BLaER1 (cell line): ENCODE results near the gene IL17RE.

Source experiments
- H3K27ac ChIP-seq: shearing (Covaris generic); formaldehyde crosslinking; 2 replicates; pipeline ENCODE4 v1.8.1; 2022
- H3K27me3 ChIP-seq: shearing (Covaris generic); formaldehyde crosslinking; 2 replicates; pipeline ENCODE4 v1.8.1; 2022
- H3K36me3 ChIP-seq: shearing (Covaris generic); formaldehyde crosslinking; 2 replicates; pipeline ENCODE4 v1.8.1; 2022
- H3K4me1 ChIP-seq: shearing (Covaris generic); formaldehyde crosslinking; 2 replicates; pipeline ENCODE4 v1.8.1; 2022
- H3K4me2 ChIP-seq: shearing (Covaris generic); formaldehyde crosslinking; 2 replicates; pipeline ENCODE4 v1.8.1; 2022
- H3K4me3 ChIP-seq: shearing (Covaris generic); formaldehyde crosslinking; 2 replicates; pipeline ENCODE4 v1.8.1; 2022
- H3K9ac ChIP-seq: shearing (Covaris generic); formaldehyde crosslinking; 2 replicates; pipeline ENCODE4 v1.8.1; 2022
- H3K9me3 ChIP-seq: shearing (Covaris generic); formaldehyde crosslinking; 2 replicates; pipeline ENCODE4 v1.8.1; 2022
- H4K20me1 ChIP-seq: shearing (Covaris generic); formaldehyde crosslinking; 2 replicates; pipeline ENCODE4 v1.8.1; 2022
- Cebpa-rat ChIP-seq: shearing (Covaris generic); IDR thresholded peaks from 2 replicates; pipeline ENCODE4 v1.8.1; 2022

IL17RE gene

DNA sequence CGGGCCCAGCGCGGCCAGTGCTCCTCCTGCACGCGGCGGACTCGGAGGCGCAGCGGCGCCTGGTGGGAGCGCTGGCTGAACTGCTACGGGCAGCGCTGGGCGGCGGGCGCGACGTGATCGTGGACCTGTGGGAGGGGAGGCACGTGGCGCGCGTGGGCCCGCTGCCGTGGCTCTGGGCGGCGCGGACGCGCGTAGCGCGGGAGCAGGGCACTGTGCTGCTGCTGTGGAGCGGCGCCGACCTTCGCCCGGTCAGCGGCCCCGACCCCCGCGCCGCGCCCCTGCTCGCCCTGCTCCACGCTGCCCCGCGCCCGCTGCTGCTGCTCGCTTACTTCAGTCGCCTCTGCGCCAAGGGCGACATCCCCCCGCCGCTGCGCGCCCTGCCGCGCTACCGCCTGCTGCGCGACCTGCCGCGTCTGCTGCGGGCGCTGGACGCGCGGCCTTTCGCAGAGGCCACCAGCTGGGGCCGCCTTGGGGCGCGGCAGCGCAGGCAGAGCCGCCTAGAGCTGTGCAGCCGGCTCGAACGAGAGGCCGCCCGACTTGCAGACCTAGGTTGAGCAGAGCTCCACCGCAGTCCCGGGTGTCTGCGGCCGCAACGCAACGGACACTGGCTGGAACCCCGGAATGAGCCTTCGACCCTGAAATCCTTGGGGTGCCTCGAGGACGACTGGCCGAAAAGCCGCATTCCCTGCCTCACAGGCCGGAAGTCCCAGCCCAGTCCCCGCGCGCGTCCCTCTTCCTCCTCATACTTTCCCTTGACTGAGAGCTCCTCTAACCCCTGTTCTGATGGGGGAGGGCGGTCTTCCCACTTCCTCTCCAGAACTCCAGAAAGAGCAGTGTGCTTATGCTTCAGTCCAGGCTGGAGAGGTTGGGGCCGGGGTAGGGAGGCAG, 12.8 kb downstream of the IL17RE start:
- H3K4me3 ChIP-seq = peak overlapping the region; percentile 74
- no peaks in the 10 kb centered on the region for H4K20me1 ChIP-seq
- peak overlapping the region; percentile 75 for H3K27ac ChIP-seq
- TF ChIP-seq Cebpa-rat = no peak
- peak overlapping the region; percentile 100 for H3K4me2 ChIP-seq
- peaks cover 19% of the 10 kb centered on the region for H3K27me3 ChIP-seq
- H3K9me3 ChIP-seq = no peaks in the 10 kb centered on the region
- H3K9ac ChIP-seq = peak overlapping the region; percentile 73
- H3K36me3 ChIP-seq = no peaks in the 10 kb centered on the region
- peaks cover 43% of the 10 kb centered on the region for H3K4me1 ChIP-seq

DNA sequence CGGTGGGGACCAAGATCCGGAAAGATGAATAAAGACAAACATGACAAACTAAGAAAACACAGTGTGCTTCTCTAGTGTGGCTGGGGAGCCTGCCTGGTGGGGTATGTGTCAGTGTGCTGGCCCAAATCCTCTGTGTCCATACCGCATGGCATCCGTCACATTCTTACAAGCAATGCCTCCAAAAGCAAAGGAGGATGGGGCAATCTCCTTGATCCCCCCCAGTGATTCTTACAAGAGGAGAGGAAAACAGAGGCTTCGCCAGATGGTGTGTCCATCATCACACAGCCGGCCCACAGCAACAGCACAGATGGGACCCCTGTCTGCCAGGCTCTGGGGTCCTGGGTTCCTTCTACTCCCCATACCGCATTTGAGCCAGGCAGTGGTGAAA, 13.7 kb downstream of the IL17RE start:
- H3K36me3 ChIP-seq = no peaks in the 10 kb centered on the region
- H3K4me2 ChIP-seq = peak overlapping the region; percentile 100
- peak overlapping the region; percentile 57; the same call in 1 of the 2 replicates for H3K27ac ChIP-seq
- no peak for TF ChIP-seq Cebpa-rat
- no peaks in the 10 kb centered on the region for H4K20me1 ChIP-seq
- peak overlapping the region; percentile 55 for H3K4me3 ChIP-seq
- H3K27me3 ChIP-seq = peaks cover 19% of the 10 kb centered on the region
- H3K9ac ChIP-seq = peak overlapping the region; percentile 65
- H3K9me3 ChIP-seq = no peaks in the 10 kb centered on the region
- peaks cover 43% of the 10 kb centered on the region for H3K4me1 ChIP-seq

DNA sequence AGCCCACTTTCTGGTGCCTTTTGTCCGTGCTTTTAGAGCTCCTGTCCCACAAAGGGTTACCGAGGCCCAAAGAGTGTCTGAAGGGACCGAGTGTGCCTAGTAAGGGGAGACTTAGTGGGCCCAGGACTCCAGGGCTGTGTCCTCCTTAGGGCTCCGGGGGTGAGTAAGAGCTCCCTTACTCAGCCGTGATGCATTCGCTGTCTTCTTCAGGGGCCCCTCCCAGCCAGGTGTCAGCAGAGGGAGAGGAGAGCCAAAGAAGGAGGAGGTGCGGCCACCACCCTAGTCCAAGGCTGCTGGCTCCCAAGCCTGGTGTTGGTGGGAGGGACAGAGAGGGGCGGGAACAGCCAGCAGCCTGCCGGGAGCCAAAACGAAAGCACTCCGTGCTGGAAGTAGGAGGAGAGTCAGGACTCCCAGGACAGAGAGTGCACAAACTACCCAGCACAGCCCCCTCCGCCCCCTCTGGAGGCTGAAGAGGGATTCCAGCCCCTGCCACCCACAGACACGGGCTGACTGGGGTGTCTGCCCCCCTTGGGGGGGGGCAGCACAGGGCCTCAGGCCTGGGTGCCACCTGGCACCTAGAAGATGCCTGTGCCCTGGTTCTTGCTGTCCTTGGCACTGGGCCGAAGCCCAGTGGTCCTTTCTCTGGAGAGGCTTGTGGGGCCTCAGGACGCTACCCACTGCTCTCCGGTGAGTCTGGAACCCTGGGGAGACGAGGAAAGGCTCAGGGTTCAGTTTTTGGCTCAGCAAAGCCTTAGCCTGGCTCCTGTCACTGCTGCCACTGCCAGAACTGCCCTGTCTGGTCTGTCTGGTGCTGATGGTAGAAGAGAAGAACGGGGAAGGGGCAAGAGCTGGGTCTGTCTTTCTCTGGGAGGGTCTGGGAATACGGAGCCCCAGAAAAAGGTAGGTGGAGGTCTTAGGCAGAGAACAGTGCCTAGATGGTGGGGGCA, 14.4 kb downstream of the IL17RE start, which contains the start of gene IL17RC:
Gene IL17RC, plus strand, starts transcription at position 365 of the 947 bp plus-strand sequence. Its CDS starts 218 bp downstream, at position 583.
- Histone ChIP-seq H3K36me3 (no peaks in the 10 kb centered on the region), H3K4me3 (peak within 1 kb of the TSS; percentile 74), H3K4me1 (peaks cover 43% of the 10 kb centered on the region), H3K27ac (peak within 1 kb of the TSS; percentile 75), H3K4me2 (peak within 1 kb of the TSS; percentile 100), H3K9ac (peak within 1 kb of the TSS; percentile 73), H3K27me3 (peaks cover 19% of the 10 kb centered on the region), H4K20me1 (no peaks in the 10 kb centered on the region), H3K9me3 (no peaks in the 10 kb centered on the region)
- no peak for TF ChIP-seq Cebpa-rat

DNA sequence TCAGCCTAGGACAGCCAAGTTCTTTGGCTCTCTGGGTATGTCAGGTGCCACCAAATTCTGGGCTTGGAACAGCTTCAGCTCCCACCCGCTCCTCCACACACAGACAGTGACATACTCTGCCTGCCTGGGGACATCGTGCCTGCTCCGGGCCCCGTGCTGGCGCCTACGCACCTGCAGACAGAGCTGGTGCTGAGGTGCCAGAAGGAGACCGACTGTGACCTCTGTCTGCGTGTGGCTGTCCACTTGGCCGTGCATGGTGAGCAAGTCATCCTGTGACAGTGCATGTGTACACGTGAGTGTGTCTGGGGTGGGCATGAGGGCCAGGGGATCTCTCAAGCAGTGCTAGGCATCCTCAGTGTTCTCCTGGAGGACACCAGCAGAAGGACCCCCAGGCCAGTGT, 15.2 kb downstream of the IL17RE start:
- H3K4me1 ChIP-seq = peaks cover 43% of the 10 kb centered on the region
- H3K4me2 ChIP-seq = peak overlapping the region; percentile 100; the same call in 1 of the 2 replicates
- no peaks in the 10 kb centered on the region for H3K36me3 ChIP-seq
- H3K9me3 ChIP-seq = no peaks in the 10 kb centered on the region
- no peak overlapping the region for H3K9ac ChIP-seq
- H3K4me3 ChIP-seq = no peak overlapping the region
- H3K27me3 ChIP-seq = peaks cover 19% of the 10 kb centered on the region
- peak overlapping the region; percentile 57; the same call in 1 of the 2 replicates for H3K27ac ChIP-seq
- H4K20me1 ChIP-seq = no peaks in the 10 kb centered on the region
- no peak for TF ChIP-seq Cebpa-rat

DNA sequence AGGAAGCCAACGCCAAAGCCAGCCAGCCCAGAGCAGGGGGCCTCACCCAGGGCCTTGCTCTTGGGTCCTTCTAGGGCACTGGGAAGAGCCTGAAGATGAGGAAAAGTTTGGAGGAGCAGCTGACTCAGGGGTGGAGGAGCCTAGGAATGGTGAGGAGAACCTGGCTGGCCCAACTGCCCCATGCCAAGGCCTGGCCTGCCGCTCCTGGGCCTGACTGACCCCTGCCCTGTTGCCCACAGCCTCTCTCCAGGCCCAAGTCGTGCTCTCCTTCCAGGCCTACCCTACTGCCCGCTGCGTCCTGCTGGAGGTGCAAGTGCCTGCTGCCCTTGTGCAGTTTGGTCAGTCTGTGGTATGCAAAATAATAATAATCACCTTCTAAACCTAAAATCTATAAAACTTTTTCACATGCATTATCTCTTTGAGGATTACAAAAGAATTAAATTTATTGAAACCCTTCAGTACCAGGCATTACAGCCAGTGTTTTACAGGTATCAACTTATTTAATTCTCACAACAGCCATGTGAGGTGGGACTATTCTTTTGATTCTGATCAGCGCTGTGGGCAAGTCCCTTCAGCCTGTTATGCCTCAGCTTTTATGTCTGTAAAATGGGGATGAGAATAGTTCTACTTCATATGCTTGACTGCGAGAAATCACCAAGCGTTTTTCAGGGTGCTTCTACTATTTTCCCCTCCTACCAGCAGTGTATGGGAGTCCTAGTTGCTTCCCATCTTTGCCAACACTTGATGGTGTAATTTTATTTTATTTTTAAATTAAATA, 15.8 kb downstream of the IL17RE start:
- Histone ChIP-seq H3K4me2 (no peak overlapping the region), H3K27me3 (peaks cover 19% of the 10 kb centered on the region), H3K9ac (no peak overlapping the region), H3K4me3 (no peak overlapping the region), H4K20me1 (no peaks in the 10 kb centered on the region), H3K36me3 (no peaks in the 10 kb centered on the region), H3K4me1 (peaks cover 42% of the 10 kb centered on the region), H3K9me3 (no peaks in the 10 kb centered on the region), H3K27ac (no peak overlapping the region)
- TF ChIP-seq Cebpa-rat = no peak

DNA sequence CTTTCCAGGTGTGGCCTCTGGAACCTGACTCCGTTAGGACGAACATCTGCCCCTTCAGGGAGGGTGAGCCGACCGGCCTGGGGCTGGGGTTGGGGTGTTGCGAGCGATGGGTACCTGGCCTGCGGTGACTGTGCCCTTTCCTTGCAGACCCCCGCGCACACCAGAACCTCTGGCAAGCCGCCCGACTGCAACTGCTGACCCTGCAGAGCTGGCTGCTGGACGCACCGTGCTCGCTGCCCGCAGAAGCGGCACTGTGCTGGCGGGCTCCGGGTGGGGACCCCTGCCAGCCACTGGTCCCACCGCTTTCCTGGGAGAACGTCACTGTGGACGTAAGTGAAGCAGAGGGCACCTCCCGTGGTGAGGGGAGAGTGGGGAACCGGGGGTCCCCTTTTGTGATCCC, 25.5 kb downstream of the IL17RE start:
- Histone ChIP-seq H3K4me2 (no peak overlapping the region), H4K20me1 (no peaks in the 10 kb centered on the region), H3K36me3 (0 out of 2 replicates have a peak, but pooled peaks cover 10% of the 10 kb centered on the region), H3K9me3 (no peaks in the 10 kb centered on the region), H3K27ac (no peak overlapping the region), H3K27me3 (no peaks in the 10 kb centered on the region), H3K4me3 (no peak overlapping the region), H3K9ac (no peak overlapping the region), H3K4me1 (peaks cover 8% of the 10 kb centered on the region)
- no peak for TF ChIP-seq Cebpa-rat

DNA sequence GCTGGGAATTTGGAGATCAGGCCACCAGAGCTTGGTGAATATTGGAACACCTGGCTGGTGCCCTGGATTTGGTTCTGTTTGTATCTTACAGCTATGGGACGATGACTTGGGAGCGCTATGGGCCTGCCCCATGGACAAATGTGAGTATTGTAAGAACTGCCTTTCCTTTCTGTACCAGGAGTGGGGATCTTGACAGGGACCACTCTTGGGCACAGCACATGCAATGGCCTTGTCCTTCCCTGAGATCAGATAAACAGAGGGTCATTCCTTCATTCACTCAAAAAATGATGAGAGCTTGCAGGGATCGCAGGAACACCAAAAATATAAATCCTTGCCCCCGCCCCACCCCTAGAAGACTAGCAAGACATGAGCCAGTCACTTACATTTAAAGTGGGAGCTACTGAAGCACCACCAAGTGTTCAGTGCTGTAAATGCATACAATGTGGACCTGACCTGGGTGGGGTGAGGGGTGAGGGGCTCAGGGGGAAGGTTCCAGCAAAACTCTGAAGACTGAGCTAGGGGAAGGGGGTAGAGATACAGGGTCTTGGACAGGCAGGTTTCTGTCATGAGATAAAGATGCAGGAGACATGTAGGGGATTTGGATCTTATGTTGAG, 28.3 kb downstream of the IL17RE start:
- no peaks in the 10 kb centered on the region for H4K20me1 ChIP-seq
- TF ChIP-seq Cebpa-rat = no peak
- H3K36me3 ChIP-seq = peaks cover 18% of the 10 kb centered on the region
- no peaks in the 10 kb centered on the region for H3K9me3 ChIP-seq
- no peak overlapping the region for H3K9ac ChIP-seq
- peaks cover 26% of the 10 kb centered on the region for H3K4me1 ChIP-seq
- H3K4me3 ChIP-seq = no peak overlapping the region
- no peak overlapping the region for H3K4me2 ChIP-seq
- no peak overlapping the region for H3K27ac ChIP-seq
- no peaks in the 10 kb centered on the region for H3K27me3 ChIP-seq

DNA sequence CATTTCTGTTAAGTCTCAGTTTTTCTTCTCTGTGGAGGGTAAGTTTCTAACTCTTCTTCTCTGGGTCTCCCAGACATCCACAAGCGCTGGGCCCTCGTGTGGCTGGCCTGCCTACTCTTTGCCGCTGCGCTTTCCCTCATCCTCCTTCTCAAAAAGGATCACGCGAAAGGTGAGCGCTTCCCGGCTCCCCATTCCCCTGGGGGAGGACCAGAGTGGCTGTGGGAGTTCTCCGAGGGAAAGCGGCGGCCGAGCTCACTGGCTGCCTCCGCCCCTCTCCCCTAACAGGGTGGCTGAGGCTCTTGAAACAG, 29.8 kb downstream of the IL17RE start:
- peak overlapping the region; percentile 88 for H3K9ac ChIP-seq
- H4K20me1 ChIP-seq = no peaks in the 10 kb centered on the region
- H3K9me3 ChIP-seq = no peaks in the 10 kb centered on the region
- H3K4me3 ChIP-seq = peak overlapping the region; percentile 80
- no peaks in the 10 kb centered on the region for H3K27me3 ChIP-seq
- H3K4me2 ChIP-seq = peak overlapping the region; percentile 99
- H3K36me3 ChIP-seq = peaks cover 31% of the 10 kb centered on the region
- peaks cover 29% of the 10 kb centered on the region for H3K4me1 ChIP-seq
- TF ChIP-seq Cebpa-rat = no peak
- peak overlapping the region; percentile 92 for H3K27ac ChIP-seq
